HepG2 (cell line): ENCODE data around the gene HOTAIR. TPM values are rescaled to one million over a fixed set of nuclear protein-coding genes. Genes with fewer than 3 reads are reported as not detected.

ENCODE experiments used
- ARID2 ChIP-seq: sonication (generic); formaldehyde crosslinking; IDR thresholded peaks from 2 replicates; pipeline ENCODE4 v1.8.1; 2022; ENCODE audit warnings: mild to moderate bottlenecking, missing genetic modification reagents, borderline replicate concordance
- ASH2L ChIP-seq: fragments of 300-600, 200-600 bp; sonication (generic); IDR thresholded peaks from 2 replicates; pipeline ENCODE4 v1.7.0; 2017; ENCODE audit warnings: low read depth, mild to moderate bottlenecking, moderate library complexity, mixed read lengths, low read length; ENCODE audit not compliant: insufficient read length
- CSRNP1 ChIP-seq: sonication (generic); formaldehyde crosslinking; IDR thresholded peaks from 2 replicates; pipeline ENCODE4 v1.8.1; 2023; ENCODE audit warnings: mild to moderate bottlenecking, missing genetic modification reagents
- HCFC1 ChIP-seq: fragments of 150-350 bp; IDR thresholded peaks from 2 replicates; pipeline ENCODE4 v1.6.1; 2014; ENCODE audit warnings: low read depth, low read length
- IKZF1 ChIP-seq: fragments of 450-650 bp; IDR thresholded peaks from 2 replicates; pipeline ENCODE4 v1.7.1; 2016
- KLF16 ChIP-seq, 2 experiments: sonication (generic) in 1 of 2; formaldehyde crosslinking in 1 of 2; IDR thresholded peaks; 2 replicates each; pipeline versions ENCODE4 v1.6.1 to v1.8.0; 2016 to 2023; ENCODE audit warnings: missing genetic modification reagents in 2 of 2, missing compliant biosample characterization in 1 of 2
- NAIF1 ChIP-seq: sonication (generic); formaldehyde crosslinking; IDR thresholded peaks from 2 replicates; pipeline ENCODE4 v1.5.0; 2020; ENCODE audit warnings: mild to moderate bottlenecking, missing genetic modification reagents, borderline replicate concordance
- PHB2 ChIP-seq: fragments of 450-650 bp; IDR thresholded peaks from 2 replicates; pipeline ENCODE4 v1.6.1; 2018; ENCODE audit not compliant: partially characterized antibody
- RFXANK ChIP-seq: IDR thresholded peaks from 2 replicates; pipeline ENCODE4 v1.6.1; 2016
- SETDB1 ChIP-seq: sonication (generic); formaldehyde crosslinking; IDR thresholded peaks from 2 replicates; pipeline ENCODE4 v1.5.1; 2020; ENCODE audit warnings: missing genetic modification reagents, mild to moderate bottlenecking, borderline replicate concordance
- SNAPC2 ChIP-seq: sonication (generic); formaldehyde crosslinking; IDR thresholded peaks from 2 replicates; pipeline ENCODE4 v1.8.1; 2022; ENCODE audit warnings: mild to moderate bottlenecking, missing genetic modification reagents
- SRSF4 ChIP-seq: fragments of 200-400 bp; formaldehyde crosslinking; IDR thresholded peaks from one replicate; pipeline ENCODE4 v1.6.1; 2018; ENCODE audit warnings: mild to moderate bottlenecking, low read depth, low read length, moderate library complexity; ENCODE audit not compliant: poor library complexity, severe bottlenecking
- TCF7L2 ChIP-seq: IDR thresholded peaks from 2 replicates; pipeline ENCODE4 v1.6.1; 2011; ENCODE audit warnings: mild to moderate bottlenecking, low read depth, low read length, moderate library complexity
- TOPORS ChIP-seq: sonication (generic); formaldehyde crosslinking; IDR thresholded peaks from 2 replicates; pipeline ENCODE4 v1.8.0; 2023; ENCODE audit warnings: mild to moderate bottlenecking, missing genetic modification reagents
- ZBTB21 ChIP-seq: sonication (generic); formaldehyde crosslinking; IDR thresholded peaks from 2 replicates; pipeline ENCODE4 v1.4.0; 2020; ENCODE audit warnings: missing genetic modification reagents
- ZEB1 ChIP-seq: IDR thresholded peaks from 2 replicates; pipeline ENCODE4 v1.6.1; 2012; ENCODE audit warnings: mild to moderate bottlenecking, low read depth, inconsistent platforms; ENCODE audit not compliant: insufficient replicate concordance
- ZNF543 ChIP-seq: sonication (generic); formaldehyde crosslinking; IDR thresholded peaks from 2 replicates; pipeline ENCODE4 v1.4.0; 2020; ENCODE audit warnings: mild to moderate bottlenecking, missing genetic modification reagents
- ZNF546 ChIP-seq: sonication (generic); formaldehyde crosslinking; conservative IDR thresholded peaks from 2 replicates; pipeline ENCODE4 v1.8.1; 2023; ENCODE audit warnings: mild to moderate bottlenecking, missing genetic modification reagents
- ZNF577 ChIP-seq: sonication (generic); formaldehyde crosslinking; IDR thresholded peaks from 2 replicates; pipeline ENCODE4 v1.4.0; 2020; ENCODE audit warnings: mild to moderate bottlenecking, low read depth, missing genetic modification reagents, borderline replicate concordance
- polyA plus RNA-seq, 8 experiments: library from polyadenylated mRNA; depleted of rRNA in 3 of 8; stranded (reverse) in 7 of 8; unstranded in 1 of 8; fragments of >200 nt; fragmentation: Illumina TruSeq in 4 of 8; extraction: Trizol in 4 of 8; gene quantifications; 2 replicates each; pipeline versions ENCODE4 v1.2.1 to v1.2.3, GENCODE V29; 2011 to 2016; ENCODE audit warnings: low read depth in 4 of 8, missing spikeins in 1 of 8, mixed read lengths in 1 of 8; ENCODE audit not compliant: insufficient read depth in 1 of 8
- total RNA-seq, 5 experiments: library from RNA; depleted of rRNA; stranded (reverse); fragments of >200 nt; fragmentation: Illumina TruSeq; extraction: Trizol; gene quantifications; 2 replicates each; pipeline ENCODE4 v1.2.3, GENCODE V29; 2016; ENCODE audit warnings: low read depth in 1 of 5
- TF ChIP-seq, protein P1 (sequence below): sonication (generic); formaldehyde crosslinking; IDR thresholded peaks from 2 replicates; pipeline ENCODE4 v1.4.0; 2020; ENCODE audit warnings: missing genetic modification reagents
- TF ChIP-seq, protein P2 (sequence below): IDR thresholded peaks from 2 replicates; pipeline ENCODE4 v1.6.1; 2012; ENCODE audit warnings: inconsistent platforms

HOTAIR gene
- total and polyA plus RNA-seq, 2 of the 13 experiments (the other 11 are each of a cell fraction or from before 2014, with no cell fraction given): not detected

DNA sequence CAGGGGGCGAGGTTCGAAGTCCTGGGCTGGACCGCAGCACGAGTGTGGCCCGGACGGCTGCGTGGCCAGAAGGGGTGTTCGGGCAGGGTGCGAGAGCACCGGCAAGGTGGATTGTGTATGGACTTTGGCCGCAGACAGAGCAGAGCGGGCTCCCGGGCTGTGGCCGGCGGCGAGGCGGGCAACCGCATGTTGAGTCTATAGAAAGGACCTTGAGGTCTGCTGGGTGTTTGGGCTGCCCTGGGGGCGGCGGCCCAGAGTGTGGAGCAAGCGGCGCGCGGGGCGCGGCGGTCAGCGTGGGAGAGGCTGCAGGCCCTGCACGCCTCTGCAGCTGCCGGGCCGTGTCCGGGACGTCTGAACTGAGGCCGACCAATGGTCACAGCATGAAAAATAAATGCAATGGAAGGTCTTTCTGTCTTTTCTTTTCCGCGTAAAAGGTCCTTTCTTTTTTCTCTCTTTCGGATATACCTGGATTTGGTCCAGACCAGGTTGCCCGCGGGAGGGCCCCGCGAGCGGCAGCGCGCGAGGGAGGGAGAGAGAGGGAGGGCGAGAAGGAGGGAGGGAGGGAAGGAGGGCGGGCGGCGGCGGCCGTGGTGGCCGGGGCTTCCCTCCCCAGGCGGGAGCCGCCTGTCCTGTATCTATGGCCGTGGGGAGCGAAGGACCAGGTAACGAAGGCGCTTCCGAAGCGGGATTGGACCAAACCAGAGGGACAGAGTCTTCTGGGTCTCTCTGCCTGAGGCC is 19.7 kb upstream of the HOTAIR start (continued):
- TF ChIP-seq, protein P1, sequence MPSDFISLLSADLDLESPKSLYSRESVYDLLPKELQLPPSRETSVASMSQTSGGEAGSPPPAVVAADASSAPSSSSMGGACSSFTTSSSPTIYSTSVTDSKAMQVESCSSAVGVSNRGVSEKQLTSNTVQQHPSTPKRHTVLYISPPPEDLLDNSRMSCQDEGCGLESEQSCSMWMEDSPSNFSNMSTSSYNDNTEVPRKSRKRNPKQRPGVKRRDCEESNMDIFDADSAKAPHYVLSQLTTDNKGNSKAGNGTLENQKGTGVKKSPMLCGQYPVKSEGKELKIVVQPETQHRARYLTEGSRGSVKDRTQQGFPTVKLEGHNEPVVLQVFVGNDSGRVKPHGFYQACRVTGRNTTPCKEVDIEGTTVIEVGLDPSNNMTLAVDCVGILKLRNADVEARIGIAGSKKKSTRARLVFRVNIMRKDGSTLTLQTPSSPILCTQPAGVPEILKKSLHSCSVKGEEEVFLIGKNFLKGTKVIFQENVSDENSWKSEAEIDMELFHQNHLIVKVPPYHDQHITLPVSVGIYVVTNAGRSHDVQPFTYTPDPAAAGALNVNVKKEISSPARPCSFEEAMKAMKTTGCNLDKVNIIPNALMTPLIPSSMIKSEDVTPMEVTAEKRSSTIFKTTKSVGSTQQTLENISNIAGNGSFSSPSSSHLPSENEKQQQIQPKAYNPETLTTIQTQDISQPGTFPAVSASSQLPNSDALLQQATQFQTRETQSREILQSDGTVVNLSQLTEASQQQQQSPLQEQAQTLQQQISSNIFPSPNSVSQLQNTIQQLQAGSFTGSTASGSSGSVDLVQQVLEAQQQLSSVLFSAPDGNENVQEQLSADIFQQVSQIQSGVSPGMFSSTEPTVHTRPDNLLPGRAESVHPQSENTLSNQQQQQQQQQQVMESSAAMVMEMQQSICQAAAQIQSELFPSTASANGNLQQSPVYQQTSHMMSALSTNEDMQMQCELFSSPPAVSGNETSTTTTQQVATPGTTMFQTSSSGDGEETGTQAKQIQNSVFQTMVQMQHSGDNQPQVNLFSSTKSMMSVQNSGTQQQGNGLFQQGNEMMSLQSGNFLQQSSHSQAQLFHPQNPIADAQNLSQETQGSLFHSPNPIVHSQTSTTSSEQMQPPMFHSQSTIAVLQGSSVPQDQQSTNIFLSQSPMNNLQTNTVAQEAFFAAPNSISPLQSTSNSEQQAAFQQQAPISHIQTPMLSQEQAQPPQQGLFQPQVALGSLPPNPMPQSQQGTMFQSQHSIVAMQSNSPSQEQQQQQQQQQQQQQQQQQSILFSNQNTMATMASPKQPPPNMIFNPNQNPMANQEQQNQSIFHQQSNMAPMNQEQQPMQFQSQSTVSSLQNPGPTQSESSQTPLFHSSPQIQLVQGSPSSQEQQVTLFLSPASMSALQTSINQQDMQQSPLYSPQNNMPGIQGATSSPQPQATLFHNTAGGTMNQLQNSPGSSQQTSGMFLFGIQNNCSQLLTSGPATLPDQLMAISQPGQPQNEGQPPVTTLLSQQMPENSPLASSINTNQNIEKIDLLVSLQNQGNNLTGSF (CRISPR knock-in tag): no peak
- TF ChIP-seq PHB2 (no peak), SNAPC2 (no peak), SRSF4 (no peak), ASH2L (peak; percentile 19), ZNF543 (CRISPR knock-in tag) (no peak), TCF7L2 (no peak), NAIF1 (CRISPR knock-in tag) (no peak), ZNF577 (CRISPR knock-in tag) (no peak), ARID2 (no peak), ZNF546 (CRISPR knock-in tag) (no peak), IKZF1 (no peak), SETDB1 (no peak), HCFC1 (no peak), CSRNP1 (CRISPR knock-in tag) (no peak), TOPORS (no peak), RFXANK (CRISPR knock-in tag) (no peak), ZEB1 (no peak), ZBTB21 (CRISPR knock-in tag) (no peak), KLF16 (CRISPR knock-in tag; IDR thresholded peaks at IDR 0.05) (no peak)
- TF ChIP-seq, protein P2, sequence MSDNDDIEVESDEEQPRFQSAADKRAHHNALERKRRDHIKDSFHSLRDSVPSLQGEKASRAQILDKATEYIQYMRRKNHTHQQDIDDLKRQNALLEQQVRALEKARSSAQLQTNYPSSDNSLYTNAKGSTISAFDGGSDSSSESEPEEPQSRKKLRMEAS: peak; percentile 87
